Islet of Langerhans (tissue), 1 donor: ENCODE results near the gene KLHDC10.
"Not testable (repeated sequence)": the region's sequence is repeated elsewhere in the genome, so short reads cannot be mapped to it uniquely, and the experiment has no call there.

Experiments
- FAIRE-seq: peaks from one replicate; lab custom pipeline; 2011; peaks lifted over from hg19 to GRCh38; lab: Jason Lieb, UNC

KLHDC10 gene

GRCh38 chr7:130069978-130070860, at the start of gene KLHDC10:
Gene KLHDC10, plus strand, starts transcription at chr7:130070534. Its CDS starts 110 bp downstream, at chr7:130070644.
- FAIRE-seq = no peak

GRCh38 chr7:130021105-130021834, 49.1 kb upstream of the KLHDC10 start:
- no peak for FAIRE-seq

- FAIRE-seq = no peak
Observed at GRCh38 chr7:130022115-130022514, 48.2 kb upstream of the KLHDC10 start.

- no peak for FAIRE-seq
Observed at GRCh38 chr7:130022623-130023175, 47.6 kb upstream of the KLHDC10 start.

- no peak for FAIRE-seq
Observed at GRCh38 chr7:130024390-130024789, 45.9 kb upstream of the KLHDC10 start.

GRCh38 chr7:130032698-130033097, 37.6 kb upstream of the KLHDC10 start:
- FAIRE-seq = no peak

GRCh38 chr7:130037703-130038102, 32.6 kb upstream of the KLHDC10 start:
- FAIRE-seq = no peak

- no peak for FAIRE-seq
Observed at GRCh38 chr7:130040576-130040975, 29.8 kb upstream of the KLHDC10 start.

- no peak for FAIRE-seq
Observed at GRCh38 chr7:130047831-130048230, 22.5 kb upstream of the KLHDC10 start.

GRCh38 chr7:130048906-130049305, 21.4 kb upstream of the KLHDC10 start:
- no peak for FAIRE-seq

GRCh38 chr7:130052250-130052649, 18.1 kb upstream of the KLHDC10 start:
- not testable (repeated sequence) for FAIRE-seq

- not testable (repeated sequence) for FAIRE-seq
Observed at GRCh38 chr7:130055198-130055597, 15.1 kb upstream of the KLHDC10 start.

- FAIRE-seq = no peak
Observed at GRCh38 chr7:130062246-130062645, 8.1 kb upstream of the KLHDC10 start.

- no peak for FAIRE-seq
Observed at GRCh38 chr7:130063036-130063435, 7.3 kb upstream of the KLHDC10 start.

GRCh38 chr7:130064580-130064926, 5.8 kb upstream of the KLHDC10 start:
- not testable (repeated sequence) for FAIRE-seq

GRCh38 chr7:130065500-130066152, 4.7 kb upstream of the KLHDC10 start:
- no peak for FAIRE-seq

GRCh38 chr7:130069179-130069977, 956 bp upstream of the KLHDC10 start:
- FAIRE-seq = no peak

- FAIRE-seq = no peak
Observed at GRCh38 chr7:130070861-130071622, 708 bp downstream of the KLHDC10 start.

GRCh38 chr7:130071701-130072622, 1.6 kb downstream of the KLHDC10 start:
- FAIRE-seq = peak; percentile 71

GRCh38 chr7:130079846-130080394, 9.6 kb downstream of the KLHDC10 start:
- no peak for FAIRE-seq
